ENCODE results near the gene ZMIZ1.

Gene ZMIZ1

DNA sequence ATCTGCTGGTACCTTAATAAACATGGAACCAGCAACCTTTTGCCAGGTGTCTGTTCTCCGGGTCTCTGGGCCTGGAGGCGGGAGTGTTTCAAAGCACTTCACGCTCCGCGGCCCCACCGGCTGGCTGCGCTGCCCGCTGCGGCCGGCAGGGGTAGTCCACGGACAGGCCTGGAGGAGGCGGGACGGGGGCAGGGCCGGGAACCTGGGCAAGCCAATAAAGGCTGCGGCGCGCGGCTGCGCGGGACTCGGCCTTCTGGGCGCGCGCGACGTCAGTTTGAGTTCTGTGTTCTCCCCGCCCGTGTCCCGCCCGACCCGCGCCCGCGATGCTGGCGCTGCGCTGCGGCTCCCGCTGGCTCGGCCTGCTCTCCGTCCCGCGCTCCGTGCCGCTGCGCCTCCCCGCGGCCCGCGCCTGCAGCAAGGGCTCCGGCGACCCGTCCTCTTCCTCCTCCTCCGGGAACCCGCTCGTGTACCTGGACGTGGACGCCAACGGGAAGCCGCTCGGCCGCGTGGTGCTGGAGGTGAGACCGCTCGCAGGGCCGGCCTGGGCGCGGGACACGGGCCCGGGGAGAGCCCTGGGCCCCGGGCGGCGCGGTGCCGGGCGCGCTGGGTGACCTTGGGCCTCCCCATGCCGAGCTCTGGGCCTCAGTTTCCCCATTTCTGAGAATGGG, 278.6 kb downstream of the ZMIZ1 start, which contains the start of gene PPIF:
Gene PPIF, plus strand, starts transcription at position 244 of the 668 bp plus-strand sequence. Its CDS starts 80 bp downstream, at position 324.
- TF ChIP-seq, protein P1, sequence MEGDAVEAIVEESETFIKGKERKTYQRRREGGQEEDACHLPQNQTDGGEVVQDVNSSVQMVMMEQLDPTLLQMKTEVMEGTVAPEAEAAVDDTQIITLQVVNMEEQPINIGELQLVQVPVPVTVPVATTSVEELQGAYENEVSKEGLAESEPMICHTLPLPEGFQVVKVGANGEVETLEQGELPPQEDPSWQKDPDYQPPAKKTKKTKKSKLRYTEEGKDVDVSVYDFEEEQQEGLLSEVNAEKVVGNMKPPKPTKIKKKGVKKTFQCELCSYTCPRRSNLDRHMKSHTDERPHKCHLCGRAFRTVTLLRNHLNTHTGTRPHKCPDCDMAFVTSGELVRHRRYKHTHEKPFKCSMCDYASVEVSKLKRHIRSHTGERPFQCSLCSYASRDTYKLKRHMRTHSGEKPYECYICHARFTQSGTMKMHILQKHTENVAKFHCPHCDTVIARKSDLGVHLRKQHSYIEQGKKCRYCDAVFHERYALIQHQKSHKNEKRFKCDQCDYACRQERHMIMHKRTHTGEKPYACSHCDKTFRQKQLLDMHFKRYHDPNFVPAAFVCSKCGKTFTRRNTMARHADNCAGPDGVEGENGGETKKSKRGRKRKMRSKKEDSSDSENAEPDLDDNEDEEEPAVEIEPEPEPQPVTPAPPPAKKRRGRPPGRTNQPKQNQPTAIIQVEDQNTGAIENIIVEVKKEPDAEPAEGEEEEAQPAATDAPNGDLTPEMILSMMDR (IDR thresholded peaks at IDR 0.05; ENCODE audit: extremely low read depth, missing control alignments): peak; percentile 89
- peak; percentile 95 for DNase-seq (ENCODE audit: low spot score)

DNA sequence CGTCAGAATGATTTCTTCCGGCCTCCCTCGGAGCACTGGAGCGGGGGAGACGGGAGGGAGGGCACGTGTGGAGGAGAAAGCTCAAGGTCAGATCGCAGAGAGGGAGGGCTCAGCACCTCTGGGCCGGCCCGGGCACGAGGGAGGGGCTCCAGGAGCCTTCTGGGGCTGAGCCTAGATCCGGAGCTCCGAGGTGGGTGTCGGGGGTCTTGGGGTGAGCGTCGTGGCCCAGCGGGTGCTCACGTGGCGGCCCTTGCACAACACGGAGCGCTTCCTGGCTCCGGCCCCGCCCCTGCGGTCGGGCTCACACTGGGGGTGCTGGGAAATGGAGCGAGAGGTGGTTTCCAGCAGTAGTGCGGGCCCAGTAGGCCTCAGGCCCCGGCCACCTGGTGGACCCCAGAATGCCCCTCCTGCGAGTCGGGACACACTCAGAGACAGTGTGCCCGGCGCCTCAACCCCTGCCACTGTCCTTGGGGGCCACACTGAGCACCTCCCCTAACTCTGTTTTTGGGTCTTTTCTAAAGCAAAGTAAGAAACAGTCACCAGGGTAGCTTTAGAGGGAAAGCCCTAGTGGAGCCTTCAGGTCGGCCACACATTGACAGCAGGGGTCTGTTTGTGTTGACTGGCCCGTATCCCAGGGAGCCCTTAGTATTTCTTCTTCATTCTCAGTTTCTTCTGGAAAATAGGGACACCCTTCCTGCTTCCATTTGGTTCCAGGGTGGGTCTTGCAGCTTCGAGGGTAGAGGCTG, 279.3 kb downstream of the ZMIZ1 start:
- DNase-seq (ENCODE audit: low spot score): peak; percentile 88
- TF ChIP-seq, protein P1 (IDR thresholded peaks at IDR 0.05; ENCODE audit: extremely low read depth, missing control alignments): no peak

DNA sequence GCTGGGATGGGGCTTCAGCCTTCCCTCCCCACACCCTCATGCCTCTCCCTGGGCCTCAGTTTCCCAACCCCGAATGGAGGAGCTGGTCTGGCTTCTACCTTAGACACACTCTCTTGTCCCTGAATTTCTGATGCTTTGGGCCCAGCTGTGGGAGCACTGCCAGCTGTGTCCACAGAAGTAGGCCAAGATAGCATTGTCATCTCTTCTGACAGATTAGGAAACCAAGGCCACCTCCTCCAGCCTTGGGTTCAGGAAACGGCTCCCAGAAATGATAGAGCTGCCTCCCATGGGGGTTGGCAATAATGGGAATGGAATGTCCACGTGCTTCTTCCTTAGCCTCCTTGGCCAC, 279.8 kb downstream of the ZMIZ1 start:
- TF ChIP-seq, protein P1 (IDR thresholded peaks at IDR 0.05; ENCODE audit: extremely low read depth, missing control alignments): no peak
- peak; percentile 11 for DNase-seq (ENCODE audit: low spot score)

GRCh38 chr10:79349072-79349491, 280.3 kb downstream of the ZMIZ1 start:
- DNase-seq (ENCODE audit: low spot score): no peak
- TF ChIP-seq, protein P1 (IDR thresholded peaks at IDR 0.05; ENCODE audit: extremely low read depth, missing control alignments): no peak

GRCh38 chr10:79349766-79350406, 281.1 kb downstream of the ZMIZ1 start:
- DNase-seq (ENCODE audit: low spot score): peak; percentile 5
- TF ChIP-seq, protein P1 (IDR thresholded peaks at IDR 0.05; ENCODE audit: extremely low read depth, missing control alignments): no peak

GRCh38 chr10:79350407-79351154, 281.8 kb downstream of the ZMIZ1 start:
- TF ChIP-seq, protein P1 (IDR thresholded peaks at IDR 0.05; ENCODE audit: extremely low read depth, missing control alignments): no peak
- DNase-seq (ENCODE audit: low spot score): peak; percentile 7
